ENCODE data around the gene TKT. TPM values are rescaled to one million over a fixed set of nuclear protein-coding genes. Genes with fewer than 3 reads are reported as not detected.
"Not testable (repeated sequence)": the region's sequence is repeated elsewhere in the genome, so short reads cannot be mapped to it uniquely, and the experiment has no call there.

The TKT gene
- total and polyA plus RNA-seq, 4 experiments from 2014 or later: 49.3 to 87.9 (median 75.6) TPM

GRCh38 chr3:53254509-53255422 lies 1.1 kb downstream of the TKT start:
- peaks cover 21 to 51% (median 39%) of the 10 kb centered on the region in 4 donors for H3K4me1 Mint-ChIP-seq
- no peaks in the 10 kb centered on the region for H3K27me3 ChIP-seq (ENCODE audit: insufficient read depth, low read length)
- H3K9me3 ChIP-seq (ENCODE audit: control insufficient read depth in 1 of 2, low read length in 2 of 2): no peaks in the 10 kb centered on the region
- no peaks in the 10 kb centered on the region for H3K9me3 Mint-ChIP-seq
- peaks cover 48% of the 10 kb centered on the region for H3K4me1 ChIP-seq (ENCODE audit: insufficient read depth, low read length)
- peak overlapping the region; percentile 78 to 91 (median 88) for H3K27ac Mint-ChIP-seq
- H3K27me3 Mint-ChIP-seq: no peaks in the 10 kb centered on the region
- no peaks in the 10 kb centered on the region for H3K36me3 ChIP-seq (ENCODE audit: insufficient read depth, low read length)
- DNase-seq: peak; percentile 37 to 59 (median 41)
- ChIA-PET POLR2A (ENCODE audit: partially characterized antibody) (interaction anchor here (1.2 to 3.8 kb wide), 4 partner anchors 13 to 125 kb away, joined by 3 to 15 read pairs (median 4); partner anchors contain the start of genes DCP1A and RFT1), CTCF (ENCODE audit: partially characterized antibody) (interaction anchor here (0.6 to 1.6 kb wide), 4 partner anchors 10 to 642 kb away, joined by 3 read pairs; no protein-coding TSS in a partner anchor)
- peak overlapping the region; percentile 79 to 90 for H3K4me3 ChIP-seq (ENCODE audit: low read length in 2 of 2)
- intact Hi-C loops (cut with micrococcal nuclease): loop anchor here (1.0 kb wide), 1 partner anchor 93 kb away; the partner anchor contains the start of gene DCP1A
- H3K4me3 Mint-ChIP-seq: peak overlapping the region; percentile 91 to 95 (median 92)
- peak overlapping the region; percentile 62 for H3K27ac ChIP-seq (ENCODE audit: low read depth, low read length)
- peaks cover 0 to 3% of the 10 kb centered on the region in 2 donors for H3K36me3 Mint-ChIP-seq

- CTCF ChIA-PET (ENCODE audit: partially characterized antibody): interaction anchor here (0.6 to 1.6 kb wide), 2 partner anchors 11 to 642 kb away, joined by 3 read pairs; no protein-coding TSS in a partner anchor
These were observed 1.9 kb downstream of the TKT start for GRCh38 chr3:53253707-53254508.

GRCh38 chr3:53252947-53253322 lies 2.9 kb downstream of the TKT start:
- Mint-ChIP-seq H3K4me3 (peak overlapping the region in 7 of 8 donors; percentile 13 to 91 (median 44)), H3K27ac (peak overlapping the region in 5 of 7 donors; percentile 45 to 76 (median 59)), H3K4me1 (peaks cover 29 to 63% (median 50%) of the 10 kb centered on the region in 4 donors)
- H3K9me3 Mint-ChIP-seq; H3K27ac ChIP-seq (ENCODE audit: low read depth, low read length); H3K36me3 Mint-ChIP-seq; DNase-seq; H3K36me3 ChIP-seq (ENCODE audit: insufficient read depth, low read length); H3K27me3 Mint-ChIP-seq; H3K4me3 ChIP-seq (ENCODE audit: low read length in 2 of 2); intact Hi-C loops (cut with micrococcal nuclease); H3K27me3 ChIP-seq (ENCODE audit: insufficient read depth, low read length); H3K9me3 ChIP-seq (ENCODE audit: control insufficient read depth in 1 of 2, low read length in 2 of 2): not testable (repeated sequence)
- H3K4me1 ChIP-seq (ENCODE audit: insufficient read depth, low read length): peaks cover 53% of the 10 kb centered on the region
- CTCF ChIA-PET (ENCODE audit: partially characterized antibody): interaction anchor here (1.1 kb wide), 1 partner anchor 95 kb away, joined by 3 read pairs; the partner anchor contains the start of gene DCP1A
- POLR2A ChIA-PET (ENCODE audit: partially characterized antibody): interaction anchor here (3.8 kb wide), 1 partner anchor 95 kb away, joined by 15 read pairs; the partner anchor contains the start of gene DCP1A

More at GRCh38 chr3:53253707-53254508, 1.9 kb downstream of the TKT start:
- Histone ChIP-seq H3K4me1 (ENCODE audit: insufficient read depth, low read length) (peaks cover 53% of the 10 kb centered on the region), H3K27ac (ENCODE audit: low read depth, low read length) (no peak overlapping the region), H3K36me3 (ENCODE audit: insufficient read depth, low read length) (no peaks in the 10 kb centered on the region), H3K27me3 (ENCODE audit: insufficient read depth, low read length) (no peaks in the 10 kb centered on the region), H3K4me3 (ENCODE audit: low read length in 2 of 2) (peak overlapping the region in 1 of 2 donors; percentile 79), H3K9me3 (ENCODE audit: control insufficient read depth in 1 of 2, low read length in 2 of 2) (no peaks in the 10 kb centered on the region)
- Mint-ChIP-seq H3K4me1 (peaks cover 24 to 56% (median 43%) of the 10 kb centered on the region in 4 donors), H3K36me3 (peaks cover 0 to 3% of the 10 kb centered on the region in 2 donors), H3K27me3 (no peaks in the 10 kb centered on the region), H3K4me3 (peak overlapping the region; percentile 91 to 95 (median 92)), H3K27ac (peak overlapping the region; percentile 47 to 91 (median 88)), H3K9me3 (no peaks in the 10 kb centered on the region)
- intact Hi-C loops (cut with micrococcal nuclease): no loop called here
- POLR2A ChIA-PET (ENCODE audit: partially characterized antibody): interaction anchor here (3.8 kb wide), 1 partner anchor 94 kb away, joined by 15 read pairs; the partner anchor contains the start of gene DCP1A
- DNase-seq: no peak

- no peak overlapping the region for H3K27ac ChIP-seq (ENCODE audit: low read depth, low read length)
- H3K4me1 Mint-ChIP-seq: peaks cover 34 to 68% (median 54%) of the 10 kb centered on the region in 4 donors
- no peak for DNase-seq
- H3K27me3 ChIP-seq (ENCODE audit: insufficient read depth, low read length): no peaks in the 10 kb centered on the region
- H3K4me3 Mint-ChIP-seq: peak overlapping the region in 6 of 8 donors; percentile 15 to 57 (median 46)
- H3K27ac Mint-ChIP-seq: peak overlapping the region in 4 of 7 donors; percentile 32 to 60 (median 38)
- no peaks in the 10 kb centered on the region for H3K27me3 Mint-ChIP-seq
- peaks cover 53% of the 10 kb centered on the region for H3K4me1 ChIP-seq (ENCODE audit: insufficient read depth, low read length)
- no peaks in the 10 kb centered on the region for H3K9me3 Mint-ChIP-seq
- ChIA-PET CTCF (ENCODE audit: partially characterized antibody) (interaction anchor here (1.1 kb wide), 1 partner anchor 95 kb away, joined by 3 read pairs; the partner anchor contains the start of gene DCP1A), POLR2A (ENCODE audit: partially characterized antibody) (interaction anchor here (3.8 kb wide), 1 partner anchor 95 kb away, joined by 15 read pairs; the partner anchor contains the start of gene DCP1A)
- H3K36me3 ChIP-seq (ENCODE audit: insufficient read depth, low read length): no peaks in the 10 kb centered on the region
- H3K36me3 Mint-ChIP-seq: peaks cover 4 to 9% of the 10 kb centered on the region in 2 donors
- no peak overlapping the region for H3K4me3 ChIP-seq (ENCODE audit: low read length in 2 of 2)
- no peaks in the 10 kb centered on the region for H3K9me3 ChIP-seq (ENCODE audit: control insufficient read depth in 1 of 2, low read length in 2 of 2)
- intact Hi-C loops (cut with micrococcal nuclease): no loop called here
These were observed 3.5 kb downstream of the TKT start for GRCh38 chr3:53252096-53252946.

- no peaks in the 10 kb centered on the region for H3K9me3 ChIP-seq (ENCODE audit: control insufficient read depth in 1 of 2, low read length in 2 of 2)
- no peak overlapping the region for H3K4me3 ChIP-seq (ENCODE audit: low read length in 2 of 2)
- no peak overlapping the region for H3K27ac ChIP-seq (ENCODE audit: low read depth, low read length)
- POLR2A ChIA-PET (ENCODE audit: partially characterized antibody): no interaction called here
- H3K4me1 ChIP-seq (ENCODE audit: insufficient read depth, low read length): peaks cover 53% of the 10 kb centered on the region
- CTCF ChIA-PET (ENCODE audit: partially characterized antibody): no interaction called here
- no peaks in the 10 kb centered on the region for H3K36me3 ChIP-seq (ENCODE audit: insufficient read depth, low read length)
- intact Hi-C loops (cut with micrococcal nuclease): no loop called here
- no peaks in the 10 kb centered on the region for H3K9me3 Mint-ChIP-seq
- H3K4me3 Mint-ChIP-seq: peak overlapping the region in 1 of 8 donors; percentile 67
- no peak for DNase-seq
- H3K4me1 Mint-ChIP-seq: peaks cover 35 to 68% (median 55%) of the 10 kb centered on the region in 4 donors
- no peaks in the 10 kb centered on the region for H3K27me3 Mint-ChIP-seq
- peaks cover 4 to 13% of the 10 kb centered on the region in 2 donors for H3K36me3 Mint-ChIP-seq
- H3K27ac Mint-ChIP-seq: peak overlapping the region in 1 of 7 donors; percentile 32
- no peaks in the 10 kb centered on the region for H3K27me3 ChIP-seq (ENCODE audit: insufficient read depth, low read length)
These were observed 4.8 kb downstream of the TKT start for GRCh38 chr3:53250881-53251605.

- Histone ChIP-seq H3K4me1 (ENCODE audit: insufficient read depth, low read length) (peaks cover 53% of the 10 kb centered on the region), H3K36me3 (ENCODE audit: insufficient read depth, low read length) (no peaks in the 10 kb centered on the region), H3K4me3 (ENCODE audit: low read length in 2 of 2) (no peak overlapping the region), H3K27ac (ENCODE audit: low read depth, low read length) (no peak overlapping the region), H3K9me3 (ENCODE audit: control insufficient read depth in 1 of 2, low read length in 2 of 2) (no peaks in the 10 kb centered on the region), H3K27me3 (ENCODE audit: insufficient read depth, low read length) (no peaks in the 10 kb centered on the region)
- intact Hi-C loops (cut with micrococcal nuclease): no loop called here
- peaks cover 35 to 68% (median 55%) of the 10 kb centered on the region in 4 donors for H3K4me1 Mint-ChIP-seq
- H3K27ac Mint-ChIP-seq: peak overlapping the region in 3 of 7 donors; percentile 24 to 32 (median 29)
- ChIA-PET CTCF (ENCODE audit: partially characterized antibody) (no interaction called here), POLR2A (ENCODE audit: partially characterized antibody) (no interaction called here)
- peaks cover 4 to 15% of the 10 kb centered on the region in 2 donors for H3K36me3 Mint-ChIP-seq
- DNase-seq: no peak
- no peaks in the 10 kb centered on the region for H3K27me3 Mint-ChIP-seq
- H3K4me3 Mint-ChIP-seq: peak overlapping the region in 1 of 8 donors; percentile 10
- H3K9me3 Mint-ChIP-seq: no peaks in the 10 kb centered on the region
These were observed 5.4 kb downstream of the TKT start for GRCh38 chr3:53250453-53250852.

All from CD4-positive, alpha-beta memory T cell (primary cell).